HG03025 (cell line): Measurements from ENCODE around the gene SIT1.

Experiments
- ATAC-seq: cut with Tn5 transposase; IDR thresholded peaks from one replicate; pipeline ENCODE4 v1.9.1; 2021; ENCODE audit warnings: mild to moderate bottlenecking, moderate library complexity; ENCODE audit not compliant: unreplicated experiment, low FRiP score

Gene SIT1, protein sequence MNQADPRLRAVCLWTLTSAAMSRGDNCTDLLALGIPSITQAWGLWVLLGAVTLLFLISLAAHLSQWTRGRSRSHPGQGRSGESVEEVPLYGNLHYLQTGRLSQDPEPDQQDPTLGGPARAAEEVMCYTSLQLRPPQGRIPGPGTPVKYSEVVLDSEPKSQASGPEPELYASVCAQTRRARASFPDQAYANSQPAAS

GRCh38 chr9:35650341-35651158 lies at the start of gene SIT1:
Gene SIT1, minus strand, starts transcription at chr9:35650931. Its CDS starts 78 bp downstream, at chr9:35650853.
- ATAC-seq: no peak

- no peak for ATAC-seq
These were observed 49.3 kb upstream of the SIT1 start for GRCh38 chr9:35700031-35700430.

- no peak for ATAC-seq
These were observed 47.5 kb upstream of the SIT1 start for GRCh38 chr9:35698231-35698630.

DNA sequence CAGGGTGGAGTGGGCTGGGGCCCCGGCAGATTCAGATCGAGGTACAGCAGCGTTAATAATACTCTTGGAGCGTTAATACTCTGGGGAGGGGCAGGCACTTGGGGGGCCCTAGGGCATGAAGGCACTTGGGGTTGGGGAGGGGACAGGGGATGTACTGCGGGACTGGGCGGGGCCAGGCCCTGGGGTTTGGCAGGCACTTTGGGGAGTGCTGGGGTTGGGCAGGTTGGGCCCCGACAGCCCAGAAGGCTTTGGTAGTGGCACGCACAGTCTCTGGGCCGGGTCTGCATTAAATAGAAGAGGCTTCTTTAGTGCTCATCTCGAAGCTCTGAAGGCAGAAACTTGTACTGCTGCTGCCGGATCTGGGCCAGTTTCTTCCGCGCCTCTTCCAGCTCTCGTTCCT lies 46.8 kb upstream of the SIT1 start:
- no peak for ATAC-seq

DNA sequence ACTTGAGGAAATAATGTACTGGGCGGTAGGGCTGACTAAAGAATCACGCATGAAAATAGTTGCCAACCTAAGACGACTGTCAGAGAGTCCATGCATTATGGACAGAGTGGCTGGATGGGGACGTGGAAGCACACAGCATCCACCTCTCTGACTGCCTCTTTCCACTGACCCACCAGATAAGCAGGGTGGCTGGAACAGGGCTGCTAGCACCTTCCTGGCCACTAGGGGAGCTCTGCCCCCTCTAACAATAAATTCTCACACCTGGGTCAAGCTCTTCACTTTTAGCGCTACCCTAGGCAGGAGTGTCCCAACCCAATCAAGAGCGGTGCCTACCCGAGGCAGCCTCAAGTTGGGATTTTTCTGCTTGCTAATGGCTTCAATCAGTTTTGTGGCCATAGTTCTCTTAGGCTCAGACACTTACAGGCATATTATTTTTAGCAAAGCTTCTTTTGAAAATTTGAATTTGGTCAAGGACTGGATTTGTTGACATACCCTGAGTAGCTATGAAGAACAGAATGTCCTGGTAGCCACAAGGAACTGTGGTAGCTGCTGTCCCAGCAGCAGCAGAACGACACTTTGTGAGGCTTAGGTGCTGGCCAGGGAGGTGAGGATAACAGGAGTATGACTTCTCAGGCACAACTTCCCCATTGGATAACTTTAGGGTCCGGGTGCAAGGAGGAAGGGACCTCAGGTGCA lies 45.9 kb upstream of the SIT1 start:
- no peak for ATAC-seq

GRCh38 chr9:35695943-35696401 lies 45.2 kb upstream of the SIT1 start:
- no peak for ATAC-seq

DNA sequence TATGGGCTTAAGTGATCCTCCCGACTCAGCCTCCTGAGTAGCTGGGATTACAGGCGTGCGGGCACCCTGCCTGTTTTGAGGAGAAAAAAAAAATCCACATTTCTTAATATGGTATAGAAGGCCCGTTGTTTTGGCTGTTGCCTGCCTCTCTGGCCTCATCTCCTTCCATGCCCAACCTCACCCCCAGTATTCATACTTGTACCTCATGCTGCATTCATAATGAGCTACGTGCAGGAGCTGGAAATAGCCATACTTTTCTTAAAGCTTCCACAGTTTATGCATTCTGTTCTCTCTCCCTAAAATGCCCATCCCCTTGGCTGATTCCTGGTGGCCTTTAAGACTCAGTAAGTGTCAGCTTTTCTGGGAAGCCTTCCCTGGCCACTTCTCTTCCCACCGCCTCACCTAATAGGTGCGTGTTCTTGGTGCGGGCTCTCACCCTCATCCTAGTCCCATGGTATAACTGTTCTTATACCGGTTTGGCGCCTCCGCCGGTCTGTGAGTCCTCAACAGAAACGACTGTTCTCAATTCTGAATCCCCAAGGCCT lies 41.1 kb upstream of the SIT1 start:
- ATAC-seq: no peak

- ATAC-seq: no peak
These were observed 40.6 kb upstream of the SIT1 start for GRCh38 chr9:35691334-35691650.

GRCh38 chr9:35690614-35691333 lies 40.0 kb upstream of the SIT1 start:
- ATAC-seq: no peak

GRCh38 chr9:35690294-35690613 lies 39.5 kb upstream of the SIT1 start:
- ATAC-seq: no peak

GRCh38 chr9:35689542-35690293 lies 39.0 kb upstream of the SIT1 start, which contains the start of gene TPM2:
Gene TPM2, minus strand, starts transcription at chr9:35689925. Its CDS starts 108 bp downstream, at chr9:35689817.
- no peak for ATAC-seq

- ATAC-seq: no peak
These were observed 38.1 kb upstream of the SIT1 start for GRCh38 chr9:35688558-35689541.

DNA sequence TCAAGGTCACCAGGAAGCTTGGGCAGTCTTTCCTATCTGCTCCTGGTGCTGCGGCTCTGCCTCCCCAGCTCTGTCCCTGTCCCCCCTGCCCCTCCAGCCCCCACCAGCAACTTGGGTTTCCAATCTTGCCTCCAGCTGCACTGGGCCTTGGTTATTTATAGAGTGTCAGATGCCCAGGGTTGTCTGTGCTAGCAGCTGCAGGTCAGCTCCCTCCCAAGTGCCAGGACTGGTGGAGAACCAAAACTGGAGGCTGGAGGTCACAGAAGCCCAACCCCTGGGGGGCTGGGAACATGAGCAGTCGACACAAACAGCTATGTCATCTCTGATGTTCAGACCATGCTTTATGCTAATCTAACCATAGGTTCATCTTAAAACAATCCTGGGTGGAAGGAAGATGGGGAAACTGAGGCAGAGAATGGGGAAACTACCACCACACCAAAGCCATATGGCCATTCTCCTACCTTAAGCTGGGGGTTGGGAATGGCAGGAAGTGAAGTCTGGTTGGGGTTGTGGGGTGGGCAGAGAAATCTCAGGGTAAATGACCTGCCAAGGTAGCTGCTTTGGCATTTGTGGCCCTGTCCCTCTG lies 37.3 kb upstream of the SIT1 start:
- no peak for ATAC-seq

- ATAC-seq: no peak
These were observed 36.6 kb upstream of the SIT1 start for GRCh38 chr9:35687306-35687705.

DNA sequence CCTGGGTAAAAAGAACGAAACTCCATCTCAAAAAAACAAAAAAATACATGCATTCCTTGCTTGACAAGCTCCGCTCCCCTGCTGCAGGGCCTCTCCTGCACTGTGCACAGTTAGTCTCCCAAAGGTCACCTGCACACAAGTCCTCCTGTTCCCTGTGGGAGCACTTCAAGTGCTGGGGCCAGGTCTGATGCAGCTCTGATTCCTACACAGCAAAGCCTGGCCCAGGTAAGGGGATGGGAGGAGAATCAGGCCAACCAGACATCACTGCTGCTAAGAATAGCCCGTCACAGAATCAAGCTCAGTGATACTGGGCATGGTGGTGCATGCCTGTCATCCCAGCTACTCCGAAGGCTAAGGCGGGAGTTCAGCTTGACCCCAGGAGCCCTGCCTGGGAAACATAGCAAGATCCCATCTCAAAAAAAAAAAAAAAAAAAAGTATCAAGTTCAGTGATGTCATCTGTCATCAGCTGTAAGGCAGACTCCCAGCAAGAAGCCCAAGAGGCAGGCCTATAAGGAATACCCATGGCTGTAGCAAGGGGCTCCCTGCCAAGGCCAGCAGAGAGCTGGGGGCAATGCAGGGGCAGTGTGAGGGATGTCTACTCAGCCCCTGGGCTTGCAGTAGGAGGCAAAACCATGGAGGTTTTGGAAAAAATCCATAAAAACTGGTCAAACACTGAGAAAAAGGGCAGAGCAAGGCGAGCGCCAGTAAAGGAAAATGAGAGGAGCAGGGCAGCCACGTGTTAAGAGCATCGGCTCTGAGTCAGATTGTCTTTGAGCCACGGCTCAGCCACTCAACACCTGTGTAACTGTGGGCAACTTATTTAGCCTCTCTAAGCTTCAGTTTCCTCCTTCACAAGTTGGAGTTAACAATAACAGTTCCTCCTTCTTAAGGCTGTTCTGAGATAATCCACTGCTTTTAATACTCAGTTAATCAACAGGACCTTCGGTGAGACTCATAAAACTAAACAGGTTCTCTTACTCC lies 35.8 kb upstream of the SIT1 start:
- ATAC-seq: no peak

GRCh38 chr9:35685506-35685905 lies 34.8 kb upstream of the SIT1 start:
- ATAC-seq: no peak

DNA sequence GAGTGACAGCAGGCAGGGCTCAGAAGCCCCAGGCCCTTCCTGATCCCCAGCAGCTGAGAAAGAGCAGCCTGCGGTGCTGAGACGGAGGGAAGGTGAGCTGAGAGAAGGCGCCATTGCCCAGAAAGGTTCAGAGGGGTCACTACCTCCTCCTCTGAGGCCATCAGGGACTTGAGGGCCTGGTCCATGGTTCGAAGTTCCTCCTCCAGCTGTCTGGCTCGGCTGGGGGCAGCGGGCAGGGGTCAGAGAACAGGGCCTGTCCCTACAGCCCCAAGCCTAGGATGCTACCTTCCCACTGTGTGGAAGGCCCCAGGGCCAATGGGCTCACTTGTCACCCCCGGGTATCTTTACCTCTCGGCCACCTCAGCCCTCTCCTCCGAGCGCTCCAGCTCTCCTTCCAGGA lies 34.2 kb upstream of the SIT1 start:
- ATAC-seq: no peak
